Hippocampal formation (tissue), 2 donors: Measurements from ENCODE around the gene DNAJC5.
"Not testable (repeated sequence)": the region's sequence is repeated elsewhere in the genome, so short reads cannot be mapped to it uniquely, and the experiment has no call there.

ENCODE experiments used
- DNase-seq, 2 donors: peaks; one replicate each; lab custom pipeline; 2025; lab: John Stamatoyannopoulos, UW

Gene DNAJC5

GRCh38 chr20:63968136-63968927 is 73.4 kb downstream of the DNAJC5 start:
- DNase-seq, result no peak

- no peak for DNase-seq
These were observed 74.2 kb downstream of the DNAJC5 start for GRCh38 chr20:63968928-63969760.

GRCh38 chr20:63969838-63970713 is 75.2 kb downstream of the DNAJC5 start, which contains the start of gene ZNF512B:
Gene ZNF512B (minus strand): TSS chr20:63969930. CDS start chr20:63967950, 1,980 bp downstream.
- DNase-seq, result peak in 1 of 2 donors; percentile 26

- DNase-seq, result no peak
These were observed 75.9 kb downstream of the DNAJC5 start for GRCh38 chr20:63970714-63971431.

GRCh38 chr20:63971960-63972311 is 77.0 kb downstream of the DNAJC5 start:
- not testable (repeated sequence) for DNase-seq

- no peak for DNase-seq
These were observed 77.6 kb downstream of the DNAJC5 start for GRCh38 chr20:63972312-63973159.

GRCh38 chr20:63973160-63973479 is 78.2 kb downstream of the DNAJC5 start:
- no peak for DNase-seq

GRCh38 chr20:63973636-63974401 is 78.9 kb downstream of the DNAJC5 start:
- peak; percentile 69 to 79 for DNase-seq

- DNase-seq, result no peak
These were observed 79.7 kb downstream of the DNAJC5 start for GRCh38 chr20:63974402-63975200.

- not testable (repeated sequence) for DNase-seq
These were observed 81.6 kb downstream of the DNAJC5 start for GRCh38 chr20:63976511-63976910.

GRCh38 chr20:63976980-63977738 is 82.2 kb downstream of the DNAJC5 start:
- DNase-seq, result no peak

- no peak for DNase-seq
These were observed 82.9 kb downstream of the DNAJC5 start for GRCh38 chr20:63977739-63978276.

GRCh38 chr20:63978319-63979228 is 83.6 kb downstream of the DNAJC5 start:
- DNase-seq, result no peak

GRCh38 chr20:63979229-63979556 is 84.3 kb downstream of the DNAJC5 start:
- no peak for DNase-seq

GRCh38 chr20:63979557-63980316 is 84.8 kb downstream of the DNAJC5 start, which contains the start of gene SAMD10:
Gene SAMD10 (minus strand): TSS chr20:63979642. CDS start chr20:63979467, 175 bp downstream.
- peak in 1 of 2 donors; percentile 19 for DNase-seq

- no peak for DNase-seq
These were observed 85.4 kb downstream of the DNAJC5 start for GRCh38 chr20:63980317-63980805.
